Amniotic epithelial cell (primary cell): ENCODE data around the gene FCER1G.
"Not testable (repeated sequence)": the region's sequence is repeated elsewhere in the genome, so short reads cannot be mapped to it uniquely, and the experiment has no call there.

ENCODE experiments used
- DNase-seq: peaks from one replicate; pipeline ENCODE4 v3.0.0-alpha.2; 2010; ENCODE audit warnings: low read depth

The FCER1G gene

DNA sequence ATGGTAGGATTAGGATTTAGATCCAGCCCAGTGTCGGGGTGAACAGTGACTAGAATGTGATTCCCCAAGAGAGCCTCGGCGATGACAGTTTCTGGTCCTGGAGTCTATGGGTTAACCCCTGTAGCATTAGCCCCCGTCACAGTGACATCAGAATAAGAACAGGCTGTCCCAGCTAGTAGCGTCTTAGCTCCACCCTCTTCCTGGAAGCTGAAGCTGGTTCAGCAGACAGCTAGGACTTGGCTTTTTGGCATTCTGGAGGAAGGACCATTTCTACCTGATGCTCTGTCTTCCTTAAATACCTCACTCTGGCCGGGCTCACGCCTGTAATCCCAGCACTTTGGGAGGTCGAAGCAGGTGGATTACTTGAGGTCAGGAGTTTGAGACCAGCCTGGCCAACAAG lies 7.9 kb upstream of the FCER1G start:
- DNase-seq = peak; percentile 55

DNA sequence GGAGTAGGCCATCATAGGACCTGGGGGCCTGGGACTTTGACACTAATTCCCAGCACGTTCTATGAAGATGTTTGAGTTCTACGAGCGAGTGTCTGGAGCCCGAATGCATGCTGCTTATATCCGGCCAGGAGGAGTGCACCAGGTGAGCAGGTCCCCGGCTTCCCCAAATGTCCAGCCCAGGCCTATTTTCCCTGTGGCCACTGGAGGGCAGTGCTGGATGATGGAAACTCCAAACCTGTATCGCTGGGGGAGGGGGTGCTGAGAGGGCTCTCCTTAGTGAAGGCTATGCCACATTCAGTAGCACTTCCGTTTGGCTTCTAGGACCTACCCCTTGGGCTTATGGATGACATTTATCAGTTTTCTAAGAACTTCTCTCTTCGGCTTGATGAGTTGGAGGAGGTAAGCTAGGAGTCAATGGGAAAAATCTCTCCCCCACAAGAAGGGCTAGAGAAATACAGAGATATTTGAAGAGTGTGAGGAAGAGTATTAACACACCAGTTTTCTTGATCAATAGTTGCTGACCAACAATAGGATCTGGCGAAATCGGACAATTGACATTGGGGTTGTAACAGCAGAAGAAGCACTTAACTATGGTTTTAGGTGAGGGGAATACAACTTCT lies 5.2 kb upstream of the FCER1G start:
- peak; percentile 60 for DNase-seq

DNA sequence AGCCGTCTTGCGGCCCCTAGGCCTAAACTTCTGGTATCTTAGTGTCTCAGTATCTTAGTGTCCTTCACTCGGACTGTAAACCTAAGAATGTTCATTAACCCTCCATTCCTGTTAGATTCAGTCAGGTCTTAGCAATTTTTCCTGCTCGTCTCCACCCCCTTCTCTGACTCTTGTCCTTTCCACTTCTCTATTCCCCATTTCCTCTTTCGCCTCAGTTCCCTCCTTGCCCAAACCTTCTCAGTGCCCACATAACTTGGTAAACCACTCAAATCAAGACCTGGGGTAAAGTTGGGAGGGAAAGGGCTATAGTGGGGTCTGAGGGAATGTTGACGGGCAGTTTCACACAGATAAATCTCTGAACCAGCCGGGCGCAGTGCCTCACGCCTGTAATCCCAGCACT lies 726 bp upstream of the FCER1G start:
- DNase-seq = no peak

DNA sequence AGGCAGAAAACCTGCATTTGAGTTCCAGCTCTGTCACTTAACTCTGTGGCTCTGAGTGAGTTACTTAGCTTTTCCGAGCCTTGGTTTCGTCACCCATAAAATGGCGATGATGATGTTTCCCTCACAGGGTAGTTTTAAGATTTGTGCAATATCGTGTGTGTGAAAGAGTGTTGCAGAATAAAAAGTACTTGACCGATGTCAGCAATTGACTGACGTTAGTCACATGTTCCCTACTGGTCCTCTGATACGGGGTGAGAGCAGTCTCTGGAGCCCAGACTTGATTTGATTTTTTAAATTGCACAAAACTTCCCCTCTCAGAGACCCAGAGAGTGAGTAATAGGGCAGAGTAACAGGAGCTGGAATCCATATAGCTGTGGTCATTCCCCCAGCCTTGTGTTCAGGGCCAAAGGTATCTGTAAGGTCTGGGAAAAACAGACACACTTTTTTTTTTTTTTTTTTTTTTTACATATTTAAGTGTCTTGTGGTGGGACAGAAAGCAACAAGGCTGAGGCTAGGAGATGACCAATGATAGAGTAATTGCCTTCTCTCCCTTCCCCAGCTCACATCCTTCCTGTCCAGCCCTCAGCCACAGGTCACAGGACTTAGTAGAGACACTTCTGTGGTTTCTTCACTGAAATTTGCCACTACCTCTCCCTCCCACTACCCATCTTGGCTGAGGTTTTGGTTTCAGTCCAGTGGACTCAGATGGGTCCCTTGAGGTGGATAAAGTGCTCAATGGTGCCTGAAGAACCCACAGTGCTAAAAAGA lies 2.0 kb downstream of the FCER1G start:
- DNase-seq = peak; percentile 90

DNA sequence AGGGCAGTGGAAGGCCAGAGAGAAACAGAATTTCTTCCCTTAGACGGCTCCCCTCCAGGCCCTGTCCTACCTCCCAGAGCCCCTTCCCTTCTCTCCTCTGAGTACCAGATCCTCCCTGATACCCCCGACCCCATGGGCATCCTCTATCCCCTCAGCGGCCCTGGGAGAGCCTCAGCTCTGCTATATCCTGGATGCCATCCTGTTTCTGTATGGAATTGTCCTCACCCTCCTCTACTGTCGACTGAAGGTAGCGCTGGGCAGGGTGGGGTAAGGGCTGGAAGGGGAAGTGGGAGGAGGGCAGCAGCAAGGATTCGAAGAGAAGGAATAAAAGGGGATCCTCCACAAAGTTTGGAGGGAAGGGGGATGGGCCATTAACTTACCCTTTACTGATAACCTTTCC lies 2.7 kb downstream of the FCER1G start:
- DNase-seq = no peak

DNA sequence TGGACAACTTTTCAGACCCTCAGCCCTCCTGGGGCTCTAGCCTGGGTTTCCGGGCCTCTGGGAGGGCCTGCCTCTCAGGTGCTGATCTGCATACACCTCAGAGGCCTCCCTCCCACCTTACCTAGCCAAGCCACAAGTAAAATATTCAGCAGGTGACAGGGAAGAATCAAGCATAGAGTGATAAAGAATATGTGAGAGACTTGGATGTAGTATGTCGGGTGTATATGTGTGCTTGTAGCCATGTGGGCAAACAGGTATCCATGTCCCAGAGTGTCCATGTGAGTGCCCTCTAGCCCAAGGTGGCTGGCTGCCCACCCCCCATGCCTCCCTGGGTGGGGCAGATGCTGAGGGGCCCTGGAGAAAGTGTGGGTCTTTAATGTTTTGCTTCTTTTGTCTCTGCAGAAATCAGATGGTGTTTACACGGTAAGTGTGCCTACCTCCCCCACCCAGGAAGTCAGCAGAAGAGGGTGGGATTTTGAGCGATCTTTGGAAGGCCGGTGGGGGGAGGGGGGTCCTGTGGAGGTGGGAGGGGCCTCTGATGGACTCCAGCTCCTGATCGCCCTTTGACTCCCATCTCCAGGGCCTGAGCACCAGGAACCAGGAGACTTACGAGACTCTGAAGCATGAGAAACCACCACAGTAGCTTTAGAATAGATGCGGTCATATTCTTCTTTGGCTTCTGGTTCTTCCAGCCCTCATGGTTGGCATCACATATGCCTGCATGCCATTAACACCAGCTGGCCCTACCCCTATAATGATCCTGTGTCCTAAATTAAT lies 3.4 kb downstream of the FCER1G start:
- no peak for DNase-seq

DNA sequence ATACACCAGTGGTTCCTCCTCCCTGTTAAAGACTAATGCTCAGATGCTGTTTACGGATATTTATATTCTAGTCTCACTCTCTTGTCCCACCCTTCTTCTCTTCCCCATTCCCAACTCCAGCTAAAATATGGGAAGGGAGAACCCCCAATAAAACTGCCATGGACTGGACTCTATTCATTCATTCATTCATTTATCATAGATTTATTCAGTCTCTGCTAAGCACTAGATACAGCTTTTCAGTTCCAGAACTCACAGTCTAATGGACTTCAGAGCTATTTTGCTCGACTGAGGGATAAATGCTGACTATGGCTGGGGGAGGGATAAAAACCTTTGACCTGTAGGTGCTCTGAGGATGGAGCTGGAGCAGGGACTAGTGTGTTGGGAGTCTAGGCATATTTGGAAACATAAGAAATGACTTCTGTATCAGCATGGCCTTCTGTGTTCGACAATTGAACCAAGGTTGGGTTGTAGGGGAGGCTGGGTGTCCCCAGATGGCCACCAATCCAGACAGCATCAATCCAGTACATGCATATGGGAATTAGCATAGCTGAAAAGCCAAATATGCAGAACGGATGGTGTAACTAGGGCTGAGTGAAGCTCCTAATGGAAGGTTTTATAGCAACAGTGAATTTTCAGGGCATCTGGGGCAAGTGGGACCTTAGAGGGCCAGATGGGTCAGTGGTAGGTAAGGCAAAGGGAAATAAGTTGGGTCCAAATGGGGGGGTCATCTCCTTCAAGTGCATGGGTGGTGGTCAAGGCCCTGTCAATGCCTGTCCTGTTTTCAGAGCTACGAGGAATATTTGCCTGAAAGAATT lies 4.2 kb downstream of the FCER1G start:
- no peak for DNase-seq

DNA sequence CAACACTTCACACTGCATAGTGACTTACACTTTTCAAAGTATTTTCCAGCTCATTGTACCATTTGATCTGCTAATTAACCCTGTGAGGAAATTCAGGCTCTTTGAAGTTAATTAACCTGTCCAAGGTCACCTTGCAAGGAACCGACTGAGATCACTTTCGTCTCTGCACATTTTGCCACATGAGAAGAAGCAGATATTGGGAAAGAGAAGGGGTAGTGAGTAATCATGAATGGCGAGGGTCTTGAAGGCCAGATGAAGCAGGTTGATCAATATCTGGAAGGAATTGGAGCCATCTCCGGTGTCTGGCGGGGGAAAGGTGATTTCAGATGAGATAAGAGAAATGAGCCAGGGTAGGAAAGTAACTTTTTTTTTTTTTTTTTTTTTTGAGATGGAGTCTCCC lies 4.9 kb downstream of the FCER1G start:
- DNase-seq = no peak

DNA sequence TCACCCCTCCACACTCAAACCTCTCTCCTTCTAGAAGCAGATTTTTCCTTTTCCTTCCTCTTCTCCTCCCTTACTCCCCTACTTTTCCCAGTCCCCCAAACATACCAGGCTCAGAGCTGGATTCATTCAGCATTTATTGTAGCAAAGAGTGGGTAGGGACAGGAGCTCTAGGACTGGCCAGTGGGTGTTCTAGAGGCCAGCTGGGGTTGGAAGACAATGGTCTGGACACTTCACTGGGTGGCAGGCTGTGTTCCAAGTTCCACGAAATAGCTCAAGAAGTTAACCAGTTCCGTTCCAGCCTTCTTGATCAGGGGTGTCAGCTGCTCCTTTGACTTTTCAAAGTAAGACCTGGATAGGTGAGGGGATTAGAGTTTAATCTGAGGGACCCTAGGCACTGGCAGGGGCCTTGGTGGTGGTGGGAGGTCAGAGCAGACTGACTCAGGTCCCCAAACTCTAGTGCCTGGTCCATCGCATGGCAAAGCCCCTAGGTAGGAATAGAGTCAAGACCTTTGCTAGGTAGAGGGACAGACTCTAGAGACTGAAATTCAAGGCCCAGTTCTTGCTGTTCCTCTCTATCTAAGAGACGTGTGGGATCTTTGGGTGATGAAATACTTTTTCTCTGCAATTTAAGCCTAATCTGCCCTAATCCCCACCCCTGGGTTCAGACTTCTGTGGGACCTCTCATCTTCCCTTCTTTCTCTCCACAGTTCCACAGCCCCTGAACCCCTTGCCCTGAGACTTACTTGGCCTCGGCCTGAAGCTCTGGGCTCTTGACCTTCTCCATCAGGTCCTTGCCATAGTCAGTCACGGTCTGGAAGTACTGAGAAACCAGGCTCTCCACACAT lies 7.3 kb downstream of the FCER1G start:
- DNase-seq = no peak

DNA sequence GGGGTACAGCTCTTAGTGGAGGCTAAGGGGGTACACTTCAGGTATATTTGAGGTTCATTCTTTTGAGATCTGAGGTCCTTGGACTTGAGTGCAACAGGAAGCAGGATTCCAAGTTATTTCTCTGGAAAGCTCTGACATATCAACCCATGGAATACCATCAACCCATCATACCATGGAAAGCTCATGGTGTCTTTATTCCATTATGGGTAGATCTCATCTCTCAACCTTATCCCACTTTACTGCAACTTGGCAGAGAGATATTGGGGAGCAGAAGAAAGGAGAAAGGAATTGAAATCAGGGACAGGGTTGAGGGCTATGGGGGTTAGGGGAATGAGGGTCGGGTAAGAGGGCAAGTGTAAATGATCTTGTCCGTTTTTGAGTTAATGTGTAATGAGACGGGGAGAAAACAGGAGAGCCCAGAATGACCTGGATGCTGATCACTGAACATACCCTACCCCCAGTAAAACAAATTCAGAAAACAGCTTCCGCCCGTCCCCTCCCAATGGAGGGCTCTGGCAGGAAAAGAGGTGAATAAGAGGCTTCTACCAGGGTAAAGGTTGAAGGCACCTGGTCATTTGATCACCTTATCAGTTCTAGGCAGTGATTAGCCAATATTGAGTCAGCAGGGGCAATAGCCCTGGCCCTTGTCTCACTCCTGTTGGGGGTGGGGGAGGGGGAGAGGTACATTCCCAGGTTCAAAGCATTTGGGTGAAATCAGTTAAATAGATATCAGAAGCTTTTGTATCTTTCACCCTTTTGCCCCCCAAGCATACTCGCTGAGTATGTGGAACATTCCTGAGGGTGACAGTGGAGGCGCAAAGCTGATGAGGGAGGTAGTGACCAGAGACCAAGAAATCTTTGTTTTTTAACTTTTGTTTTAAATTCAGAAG lies 9.0 kb downstream of the FCER1G start:
- no peak for DNase-seq

DNA sequence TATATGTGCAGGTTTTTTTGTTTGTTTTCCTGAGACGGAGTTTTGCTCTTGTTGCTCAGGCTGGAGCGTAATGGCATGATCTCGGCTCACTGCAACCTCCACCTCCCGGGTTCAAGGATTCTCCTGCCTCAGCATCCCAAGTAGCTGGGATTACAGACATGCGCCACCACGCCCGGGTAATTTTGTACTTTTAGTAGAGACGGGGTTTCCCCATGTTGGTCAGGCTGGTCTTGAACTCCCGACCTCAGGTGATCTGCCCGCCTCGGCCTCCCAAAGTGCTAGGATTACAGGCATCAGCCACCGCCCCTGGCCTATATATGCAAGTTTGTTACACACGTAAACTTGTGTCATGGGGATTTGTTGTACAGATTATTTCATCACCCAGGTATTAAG lies 9.6 kb downstream of the FCER1G start:
- DNase-seq = not testable (repeated sequence)

DNA sequence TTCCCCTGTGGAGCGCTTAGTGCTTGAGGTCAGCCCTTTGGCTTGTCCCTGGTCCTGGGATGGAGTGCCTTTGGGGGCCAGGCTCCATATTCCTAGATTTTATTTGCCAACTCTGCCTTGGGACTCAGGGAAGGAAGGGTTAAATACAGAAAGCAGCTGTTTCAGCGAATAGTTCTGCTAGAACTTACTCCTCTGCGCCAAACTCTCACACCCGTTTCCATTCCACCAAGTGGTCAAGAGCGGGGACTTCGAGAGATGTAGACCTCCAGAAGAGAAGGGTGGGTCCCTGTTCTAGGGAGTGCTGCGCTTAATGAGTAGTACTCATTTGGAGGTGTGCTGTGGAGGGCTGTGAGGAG lies 10.1 kb downstream of the FCER1G start:
- no peak for DNase-seq

DNA sequence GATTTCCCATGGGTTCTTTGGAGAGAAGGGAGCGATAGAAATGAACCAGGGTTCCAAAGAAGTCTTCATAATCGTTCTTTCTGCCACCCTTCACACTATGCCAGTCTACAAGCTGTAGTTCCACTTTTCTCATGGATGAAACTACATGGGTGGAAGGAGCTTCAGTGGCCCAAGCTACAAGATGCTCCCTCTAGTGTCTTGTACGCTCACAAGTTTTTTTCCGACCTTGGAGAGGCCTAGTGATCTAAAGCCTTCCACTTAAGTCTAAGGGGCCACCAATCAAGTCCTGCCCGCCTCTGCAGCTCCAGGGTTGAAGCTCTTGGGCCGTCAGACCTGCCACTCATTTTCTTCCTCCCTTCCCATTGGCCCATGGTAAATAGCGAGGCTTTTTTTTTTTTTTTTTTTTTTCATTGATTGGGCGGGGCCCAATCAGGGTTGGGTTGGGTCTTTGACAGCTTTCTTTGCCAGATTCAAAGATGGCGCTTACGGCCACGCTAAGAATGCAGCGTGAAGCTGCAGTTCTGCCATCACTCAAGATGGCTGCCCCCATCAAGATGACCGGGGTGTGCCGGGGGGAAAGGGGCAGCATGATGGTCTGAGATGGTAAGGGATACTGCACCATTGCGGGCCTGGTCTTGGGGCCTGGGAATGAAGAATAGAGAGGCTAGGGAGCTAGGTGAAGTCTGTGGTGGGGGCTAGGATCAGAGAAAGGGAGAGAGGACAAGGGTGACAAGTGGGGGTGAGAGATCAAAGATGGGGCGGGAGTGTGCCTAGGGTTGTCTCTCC lies 10.6 kb downstream of the FCER1G start, which contains the start of gene TOMM40L:
TOMM40L (plus strand) TSS at position 527 of the 786 bp plus-strand sequence. CDS start 430 bp downstream, outside the sequence.
- DNase-seq = peak; percentile 100

DNA sequence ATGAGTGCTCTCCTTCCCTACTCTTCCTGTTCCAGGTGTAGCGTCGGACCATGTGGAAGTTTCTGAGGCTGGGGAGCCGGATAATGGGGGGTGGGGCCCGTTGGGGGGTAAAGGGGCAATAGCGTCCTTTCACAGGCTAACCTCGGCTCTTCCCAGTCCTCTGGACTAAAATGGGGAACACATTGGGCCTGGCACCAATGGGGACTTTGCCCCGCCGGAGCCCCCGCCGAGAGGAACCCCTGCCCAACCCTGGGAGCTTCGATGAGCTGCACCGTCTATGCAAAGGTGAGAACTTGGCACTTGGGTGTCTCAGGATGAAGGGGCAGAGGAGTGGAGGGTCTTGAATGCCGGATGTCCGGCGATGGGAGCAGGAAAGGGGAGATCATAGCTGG lies 11.2 kb downstream of the FCER1G start:
- no peak for DNase-seq

DNA sequence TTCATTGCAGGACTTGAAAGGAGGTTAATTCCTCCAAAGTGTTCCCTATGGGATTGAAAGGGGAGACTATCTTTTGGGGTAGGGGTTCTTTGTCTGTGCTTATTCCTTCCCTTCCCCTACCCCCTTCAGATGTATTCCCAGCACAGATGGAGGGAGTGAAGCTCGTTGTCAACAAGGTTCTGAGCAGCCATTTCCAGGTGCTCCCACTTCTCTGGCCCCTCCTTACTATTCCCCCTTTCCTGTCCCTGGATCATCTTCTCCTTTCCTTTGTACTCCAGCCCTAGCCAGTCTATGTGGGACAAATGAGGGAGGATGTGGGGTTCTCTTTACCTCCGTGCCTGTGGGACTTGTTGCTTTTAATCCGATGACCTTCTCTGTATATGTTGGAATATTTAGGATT lies 11.7 kb downstream of the FCER1G start:
- DNase-seq = no peak

DNA sequence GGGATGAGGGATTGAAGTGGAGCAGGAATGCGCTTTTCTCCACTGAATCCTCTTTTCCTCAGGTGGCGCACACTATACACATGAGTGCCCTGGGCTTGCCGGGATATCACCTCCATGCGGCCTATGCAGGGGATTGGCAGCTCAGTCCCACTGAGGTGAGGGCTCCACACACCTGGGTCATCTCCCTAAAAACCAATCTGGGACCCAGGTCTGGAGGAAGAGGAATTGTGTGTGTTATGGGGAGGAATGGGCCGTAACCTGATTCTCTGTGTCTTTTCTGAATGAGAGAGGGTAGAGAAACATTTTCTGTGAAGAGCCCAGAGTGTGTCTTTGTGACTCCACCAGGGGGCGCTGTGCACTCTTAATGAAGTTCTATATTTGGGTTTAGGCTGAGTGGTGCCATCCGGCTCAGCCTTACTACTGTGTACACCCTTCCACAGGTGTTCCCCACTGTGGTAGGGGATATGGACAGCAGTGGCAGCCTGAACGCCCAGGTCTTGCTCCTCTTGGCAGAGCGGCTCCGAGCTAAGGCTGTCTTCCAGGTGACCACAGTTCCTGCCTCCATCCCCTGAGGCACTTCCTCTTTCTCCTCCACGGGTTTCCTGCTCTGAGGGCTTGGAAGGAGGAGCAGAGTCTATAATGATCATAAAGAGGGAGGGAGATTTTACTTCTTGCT lies 12.2 kb downstream of the FCER1G start:
- peak; percentile 50 for DNase-seq

DNA sequence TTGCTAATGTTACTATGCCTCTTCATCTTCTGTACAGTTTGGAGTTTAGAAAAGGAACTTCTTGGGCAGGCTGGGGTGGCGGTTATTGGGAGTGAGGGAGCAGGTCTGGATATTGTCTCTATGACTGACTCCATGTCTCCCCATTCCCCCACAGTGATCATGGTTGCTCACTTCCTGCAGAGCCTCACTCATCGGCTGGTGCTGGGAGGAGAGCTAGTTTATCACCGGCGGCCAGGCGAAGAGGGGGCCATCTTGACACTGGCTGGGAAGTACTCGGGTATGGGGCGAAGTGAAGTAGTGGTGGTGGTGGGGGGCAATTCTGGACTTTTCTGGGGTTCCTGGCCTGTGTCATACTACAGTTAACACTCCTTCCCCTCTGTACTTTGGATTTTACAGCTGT lies 12.9 kb downstream of the FCER1G start:
- DNase-seq = no peak

DNA sequence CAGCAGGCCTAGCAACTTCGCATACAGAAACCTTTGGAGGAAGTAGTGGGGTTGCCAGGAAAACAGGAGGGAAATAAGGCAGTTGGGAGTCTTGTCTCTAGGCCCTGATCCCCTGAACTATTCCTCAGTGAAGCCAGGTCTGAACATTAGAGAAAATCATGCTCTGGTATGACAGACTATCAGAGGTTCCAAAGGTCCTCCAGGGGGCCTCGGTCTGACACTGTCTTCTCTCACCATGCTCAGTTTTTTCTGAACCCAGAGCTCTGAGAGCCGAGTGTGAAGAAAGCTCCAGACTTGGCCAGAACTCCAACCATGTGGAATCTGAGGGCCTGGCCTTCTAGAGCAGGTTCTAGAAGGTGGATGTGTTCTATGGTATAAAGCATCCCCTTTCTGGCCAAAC lies 14.8 kb downstream of the FCER1G start:
- DNase-seq = no peak

DNA sequence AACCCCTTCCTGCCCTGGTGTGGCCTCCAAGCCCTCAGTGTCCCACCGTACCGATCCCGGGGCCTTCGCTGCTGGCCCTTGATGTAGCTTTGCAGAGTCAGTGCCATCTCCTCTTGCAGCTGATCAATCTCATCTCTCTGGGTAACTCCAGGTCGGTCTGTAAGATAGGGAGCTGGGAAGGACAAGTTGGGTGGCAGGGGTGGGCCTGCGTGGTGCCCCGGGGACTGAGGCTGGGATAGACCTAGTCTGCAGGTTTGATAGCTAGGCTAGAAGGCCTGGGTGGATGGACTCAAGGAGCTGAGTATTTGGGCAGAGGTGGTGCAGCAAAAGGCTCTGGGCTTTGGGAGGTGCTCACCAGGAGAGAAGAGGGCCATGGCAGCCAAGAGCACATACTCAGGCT lies 15.7 kb downstream of the FCER1G start:
- DNase-seq = no peak
